H1 (cell line): ENCODE measurements around the gene VPS25. TPM values are rescaled to one million over a fixed set of nuclear protein-coding genes. Genes with fewer than 3 reads are reported as not detected.

Experiments
- CTCF ChIA-PET: fragments of 300-600 bp; sonication (Branson Sonifier 250); formaldehyde crosslinking; loops from one replicate; lab custom pipeline; 2021; ENCODE audit not compliant: partially characterized antibody; lab: Charles Lee
- POLR2A ChIA-PET: fragments of 300-600 bp; sonication (Branson Sonifier 250); formaldehyde crosslinking; loops from one replicate; lab custom pipeline; 2021; ENCODE audit warnings: inconsistent platforms; ENCODE audit not compliant: partially characterized antibody; lab: Charles Lee
- DNase-seq, 2 experiments: peaks; one replicate each; pipeline versions ENCODE4 v3.0.0 to v3.0.0-alpha.2; 2010 to 2022; ENCODE audit warnings: low spot score in 2 of 2, low read depth in 1 of 2, mixed read lengths in 1 of 2
- FAIRE-seq: peaks from 2 replicates; lab custom pipeline; 2011; peaks lifted over from hg19 to GRCh38; lab: Jason Lieb, UNC
- H2AFZ ChIP-seq: 2 replicates; pipeline ENCODE4 v1.8.1; 2012; ENCODE audit warnings: low read length, inconsistent platforms
- H2AK5ac ChIP-seq: 2 replicates; pipeline ENCODE4 v1.6.1; 2013; ENCODE audit warnings: low read depth, low read length
- H2BK120ac ChIP-seq: replicated peaks from 2 replicates; pipeline ENCODE3; 2013; ENCODE audit warnings: low read depth, low read length, inconsistent platforms
- H2BK12ac ChIP-seq: 2 replicates; pipeline ENCODE4 v1.6.1; 2013; ENCODE audit warnings: low read depth, low read length
- H2BK15ac ChIP-seq: 2 replicates; pipeline ENCODE4 v1.6.1; 2013; ENCODE audit warnings: low read length
- H2BK20ac ChIP-seq: 2 replicates; pipeline ENCODE4 v1.6.1; 2013; ENCODE audit warnings: low read length
- H2BK5ac ChIP-seq: 2 replicates; pipeline ENCODE4 v1.6.1; 2013; ENCODE audit warnings: low read depth, low read length
- H3K14ac ChIP-seq: 2 replicates; pipeline ENCODE4 v1.6.1; 2013; ENCODE audit warnings: inconsistent platforms; ENCODE audit not compliant: insufficient read length
- H3K18ac ChIP-seq: 2 replicates; pipeline ENCODE4 v1.6.1; 2013; ENCODE audit warnings: low read length; ENCODE audit errors: extremely low read depth
- H3K23ac ChIP-seq: 2 replicates; pipeline ENCODE4 v1.6.1; 2013; ENCODE audit warnings: inconsistent platforms; ENCODE audit not compliant: insufficient read length
- H3K23me2 ChIP-seq: 2 replicates; pipeline ENCODE4 v1.6.1; 2013; ENCODE audit warnings: low read depth, low read length
- H3K27ac ChIP-seq: 2 replicates; pipeline ENCODE4 v1.6.1; 2011; ENCODE audit warnings: low read depth, low read length, inconsistent platforms
- H3K27me3 ChIP-seq, 4 experiments: replicated peaks in 1 of 4; 1 replicate in 1 of 4; 2 replicates in 3 of 4; pipeline versions ENCODE4 v1.6.1 to v1.8.1; 2011 to 2013; ENCODE audit warnings: low read length in 3 of 4, mild to moderate bottlenecking in 3 of 4, inconsistent platforms in 2 of 4, mixed read lengths in 2 of 4, moderate library complexity in 1 of 4; ENCODE audit not compliant: control insufficient read depth in 3 of 4, insufficient read depth in 3 of 4; ENCODE audit errors: extremely low read depth in 1 of 4
- H3K36me3 ChIP-seq, 4 experiments: 2 replicates each; pipeline versions ENCODE4 v1.6.1 to v1.8.1; 2011 to 2013; ENCODE audit warnings: mild to moderate bottlenecking in 4 of 4, low read length in 3 of 4, moderate library complexity in 2 of 4, control low read depth in 1 of 4, inconsistent platforms in 1 of 4; ENCODE audit not compliant: insufficient read depth in 4 of 4, control insufficient read depth in 2 of 4
- H3K4ac ChIP-seq: replicated peaks from 2 replicates; pipeline ENCODE3; 2013; ENCODE audit warnings: low read length, low read depth, mixed read lengths, inconsistent platforms; ENCODE audit not compliant: insufficient read length
- H3K4me1 ChIP-seq, 4 experiments: replicated peaks in 1 of 4; 1 replicate in 1 of 4; 2 replicates in 3 of 4; pipeline versions ENCODE4 v1.6.1 to v1.8.1; 2011 to 2013; ENCODE audit warnings: low read length in 3 of 4, inconsistent platforms in 2 of 4, mixed read lengths in 1 of 4; ENCODE audit not compliant: insufficient read depth in 4 of 4, control insufficient read depth in 3 of 4
- H3K4me2 ChIP-seq, 2 experiments: 2 replicates each; pipeline versions ENCODE4 v1.6.1 to v1.8.1; 2011 to 2013; ENCODE audit warnings: low read depth in 2 of 2, low read length in 2 of 2, control low read depth in 1 of 2, inconsistent platforms in 1 of 2, mild to moderate bottlenecking in 1 of 2; ENCODE audit not compliant: insufficient read depth in 1 of 2
- H3K4me3 ChIP-seq, 4 experiments: fragments of 200-600, 300-600 bp in 1 of 4; sonication (generic), shearing (Covaris generic), sonication (Bioruptor Twin) in 1 of 4; 2 replicates each; pipeline versions ENCODE4 v1.5.1 to v1.8.1; 2011 to 2016; ENCODE audit warnings: low read length in 4 of 4, low read depth in 3 of 4, control low read depth in 2 of 4, inconsistent platforms in 2 of 4, mild to moderate bottlenecking in 2 of 4, mixed read lengths in 1 of 4, moderate library complexity in 1 of 4; ENCODE audit not compliant: insufficient read depth in 2 of 4; ENCODE audit errors: extremely low read depth in 1 of 4
- H3K56ac ChIP-seq: replicated peaks from 2 replicates; pipeline ENCODE3; 2013; ENCODE audit warnings: low read depth, mild to moderate bottlenecking, mixed read lengths, low read length, inconsistent platforms; ENCODE audit not compliant: insufficient read length
- H3K79me1 ChIP-seq: 2 replicates; pipeline ENCODE4 v1.6.1; 2013; ENCODE audit warnings: low read depth, low read length, control low read depth
- H3K79me2 ChIP-seq, 2 experiments: 2 replicates each; pipeline versions ENCODE4 v1.6.1 to v1.8.1; 2012 to 2013; ENCODE audit warnings: low read length in 2 of 2, mild to moderate bottlenecking in 2 of 2, inconsistent platforms in 1 of 2; ENCODE audit not compliant: insufficient read depth in 2 of 2, control insufficient read depth in 1 of 2
- H3K9ac ChIP-seq, 4 experiments: replicated peaks in 1 of 4; 1 replicate in 1 of 4; 2 replicates in 3 of 4; pipeline versions ENCODE4 v1.6.1 to v1.8.1; 2011 to 2013; ENCODE audit warnings: low read depth in 3 of 4, low read length in 3 of 4, control low read depth in 2 of 4, mild to moderate bottlenecking in 2 of 4, moderate library complexity in 2 of 4, inconsistent platforms in 1 of 4; ENCODE audit errors: extremely low read depth in 1 of 4
- H3K9me3 ChIP-seq, 2 experiments: 2 replicates each; pipeline versions ENCODE4 v1.6.1 to v1.8.1; 2012 to 2013; ENCODE audit warnings: mild to moderate bottlenecking in 2 of 2, moderate library complexity in 2 of 2, control low read depth in 1 of 2, inconsistent platforms in 1 of 2, low read depth in 1 of 2, low read length in 1 of 2, mixed read lengths in 1 of 2; ENCODE audit not compliant: insufficient read depth in 2 of 2
- H4K20me1 ChIP-seq, 2 experiments: replicated peaks in 1 of 2; 2 replicates each; pipeline versions ENCODE3 to v1.8.1; 2011 to 2013; ENCODE audit warnings: inconsistent platforms in 2 of 2, low read length in 2 of 2, mild to moderate bottlenecking in 1 of 2; ENCODE audit not compliant: insufficient read depth in 2 of 2, control insufficient read depth in 1 of 2
- H4K5ac ChIP-seq: 2 replicates; pipeline ENCODE4 v1.6.1; 2013; ENCODE audit warnings: low read length, low read depth, mixed read lengths, inconsistent platforms; ENCODE audit not compliant: insufficient read length
- H4K8ac ChIP-seq: 2 replicates; pipeline ENCODE4 v1.8.0; 2013; ENCODE audit warnings: mild to moderate bottlenecking, moderate library complexity, low read length, inconsistent platforms; ENCODE audit not compliant: insufficient read depth; ENCODE audit errors: extremely low read depth
- H4K91ac ChIP-seq: replicated peaks from 2 replicates; pipeline ENCODE3; 2013; ENCODE audit warnings: low read length, mixed read lengths, inconsistent platforms; ENCODE audit not compliant: insufficient read length
- GABPA ChIP-seq: IDR thresholded peaks from 2 replicates; pipeline ENCODE4 v1.6.1; 2011; ENCODE audit warnings: mild to moderate bottlenecking, low read length, moderate library complexity, borderline replicate concordance; ENCODE audit not compliant: insufficient read depth
- GTF2F1 ChIP-seq: IDR thresholded peaks from 2 replicates; pipeline ENCODE4 v1.6.1; 2012; ENCODE audit warnings: low read depth, low read length, improper control_type of control experiment, borderline replicate concordance
- KDM4A ChIP-seq: IDR thresholded peaks from one replicate; pipeline ENCODE4 v1.7.1; 2012; ENCODE audit warnings: low read depth, mild to moderate bottlenecking, moderate library complexity, low read length, inconsistent platforms; ENCODE audit not compliant: severe bottlenecking
- SIN3A ChIP-seq, 2 experiments: IDR thresholded peaks in 1 of 2; conservative IDR thresholded peaks in 1 of 2; 2 replicates each; pipeline ENCODE4 v1.6.1; 2011 to 2012; ENCODE audit warnings: low read length in 2 of 2, improper control_type of control experiment in 1 of 2, low read depth in 1 of 2, mild to moderate bottlenecking in 1 of 2
- SIX5 ChIP-seq: IDR thresholded peaks from 2 replicates; pipeline ENCODE4 v1.6.1; 2011; ENCODE audit warnings: mild to moderate bottlenecking, low read depth, low read length
- YY1 ChIP-seq: IDR thresholded peaks from 2 replicates; pipeline ENCODE4 v1.6.1; 2011; ENCODE audit warnings: low read depth, mild to moderate bottlenecking, low read length
- WGBS, 2 experiments: shearing (Covaris generic) in 1 of 2; methylation state at CpG; one replicate each; pipeline versions ENCODE4 v1.1.6 to v1.1.7; 2013 to 2015; ENCODE audit warnings: low lambda C conversion rate in 2 of 2, mixed read lengths in 2 of 2, inconsistent platforms in 1 of 2, low coverage in 1 of 2, missing lambda C conversion rate in 1 of 2; ENCODE audit not compliant: insufficient replicate concordance in 2 of 2, insufficient coverage in 1 of 2, insufficient read length in 1 of 2; ENCODE audit errors: extremely low coverage in 1 of 2, missing lambda C conversion rate in 1 of 2; 5-methylcytosine and 5-hydroxymethylcytosine counted together
- polyA plus RNA-seq, 7 experiments: library from polyadenylated mRNA; depleted of rRNA in 3 of 7; stranded (reverse) in 5 of 7; unstranded in 2 of 7; fragments of >200 nt in 5 of 7; fragments of 200-250 nt in 2 of 7; gene quantifications; 1 replicate in 5 of 7; 2 replicates in 1 of 7; 4 replicates in 1 of 7; pipeline versions ENCODE4 v1.2.1 to v1.2.3, GENCODE V29; 2011 to 2013; ENCODE audit warnings: missing spikeins in 2 of 7, mixed read lengths in 2 of 7
- total RNA-seq: library from RNA; stranded (reverse); fragmentation: NEBNext Ultra II Directional; extraction: Animal tissue kit (Norgen Biotek cat#: 25700); gene quantifications from 2 replicates; pipeline ENCODE4 v1.2.1, GENCODE V29; 2021

The VPS25 gene
- total and polyA plus RNA-seq, 2 of the 8 experiments (the other 6 are each of a cell fraction or from before 2014, with no cell fraction given) = 88.2 to 188 TPM

GRCh38 chr17:42784409-42784808, 11.2 kb downstream of the VPS25 start:
- H4K91ac ChIP-seq = no peak overlapping the region
- H3K27ac ChIP-seq = no peak overlapping the region
- FAIRE-seq (no peak), DNase-seq (no peak)
- H4K5ac ChIP-seq = no peak overlapping the region
- peaks cover 11% of the 10 kb centered on the region for H3K23me2 ChIP-seq
- no peak overlapping the region for H3K23ac ChIP-seq
- H3K79me2 ChIP-seq = no peaks in the 10 kb centered on the region
- H3K36me3 ChIP-seq = peaks cover 0 to 1% (median under 1%) of the 10 kb centered on the region in 4 experiments; a peak in 3 of 8 replicates
- peaks cover 6 to 26% (median 19%) of the 10 kb centered on the region in 4 experiments for H3K27me3 ChIP-seq
- H2BK120ac ChIP-seq = no peak overlapping the region
- no peaks in the 10 kb centered on the region for H3K9me3 ChIP-seq
- H2BK5ac ChIP-seq = no peak overlapping the region
- no peak overlapping the region for H3K4ac ChIP-seq
- ChIA-PET POLR2A (interaction anchor here (1.8 kb wide), 1 partner anchor 10 kb away, joined by 6 read pairs; no protein-coding TSS in a partner anchor), CTCF (no interaction called here)
- peaks cover 0 to 14% (median 8%) of the 10 kb centered on the region in 4 experiments; a peak in 6 of 7 replicates for H3K4me1 ChIP-seq
- H3K79me1 ChIP-seq = no peaks in the 10 kb centered on the region
- 91% methylated on average over 24 of the region's 25 CpGs; no CpG with 5 or more reads in 1 of the 2 experiments for WGBS, 2 experiments
- H2BK20ac ChIP-seq = 0 out of 2 replicates have a peak overlapping the region, but pooled peaks have one; percentile 13
- H3K9ac ChIP-seq = no peak overlapping the region
- no peak overlapping the region for H3K14ac ChIP-seq
- H3K4me2 ChIP-seq = no peak overlapping the region
- H3K4me3 ChIP-seq = no peak overlapping the region
- no peaks in the 10 kb centered on the region for H4K20me1 ChIP-seq
- no peak overlapping the region for H2BK12ac ChIP-seq
- H3K56ac ChIP-seq = no peak overlapping the region
- no peak overlapping the region for H4K8ac ChIP-seq
- H2AK5ac ChIP-seq = no peak overlapping the region; the same call in 1 of the 2 replicates
- no peak overlapping the region for H2AFZ ChIP-seq
- H3K18ac ChIP-seq = no peak overlapping the region
- no peak overlapping the region for H2BK15ac ChIP-seq
- no peak for TF ChIP-seq SIN3A (conservative IDR thresholded peaks at IDR 0.05 in 1 of 2, IDR thresholded peaks at IDR 0.05 in 1 of 2; ENCODE audit: low read depth in 1 of 2, low read length in 2 of 2)
- no peak for TF ChIP-seq YY1
- no peak for TF ChIP-seq SIX5
- TF ChIP-seq GTF2F1 = no peak
- no peak for TF ChIP-seq KDM4A
- no peak for TF ChIP-seq GABPA
